HEK293 (cell line): ENCODE measurements around the gene DAGLA.

Source experiments
- CTCF ChIP-seq: fragments of 450-650 bp; formaldehyde crosslinking; IDR thresholded peaks from 2 replicates; pipeline ENCODE4 v1.5.1; 2016; ENCODE audit warnings: missing biosample characterization, missing genetic modification characterization
- KLF16 ChIP-seq: fragments of 450-650 bp; formaldehyde crosslinking; IDR thresholded peaks from 2 replicates; pipeline ENCODE4 v1.5.1; 2017; ENCODE audit warnings: missing biosample characterization, missing genetic modification characterization
- MYNN ChIP-seq: fragments of 450-650 bp; formaldehyde crosslinking; IDR thresholded peaks from 2 replicates; pipeline ENCODE4 v1.5.1; 2016; ENCODE audit warnings: missing biosample characterization, missing genetic modification characterization, borderline replicate concordance
- PRDM10 ChIP-seq: fragments of 450-650 bp; formaldehyde crosslinking; IDR thresholded peaks from 2 replicates; pipeline ENCODE4 v1.5.1; 2016; ENCODE audit warnings: missing biosample characterization, missing genetic modification characterization
- REST ChIP-seq: fragments of 450-650 bp; formaldehyde crosslinking; IDR thresholded peaks from 2 replicates; pipeline ENCODE4 v1.5.1; 2016; ENCODE audit warnings: missing biosample characterization, missing genetic modification characterization
- YY1 ChIP-seq: fragments of 450-650 bp; formaldehyde crosslinking; IDR thresholded peaks from 2 replicates; pipeline ENCODE4 v1.5.1; 2018; ENCODE audit warnings: missing biosample characterization, missing genetic modification characterization
- ZNF24 ChIP-seq: fragments of 450-650 bp; formaldehyde crosslinking; IDR thresholded peaks from 2 replicates; pipeline ENCODE4 v1.5.1; 2016; ENCODE audit warnings: missing biosample characterization, missing genetic modification characterization
- ZNF580 ChIP-seq: fragments of 450-650 bp; formaldehyde crosslinking; IDR thresholded peaks from 2 replicates; pipeline ENCODE4 v1.5.1; 2016; ENCODE audit warnings: missing biosample characterization, missing genetic modification characterization

GRCh38 chr11:61694946-61695706 is 14.9 kb downstream of the DAGLA start:
- TF ChIP-seq ZNF24: no peak
- no peak for TF ChIP-seq MYNN (tag by site-specific recombination)
- TF ChIP-seq REST (tag by site-specific recombination): no peak
- TF ChIP-seq YY1: no peak
- no peak for TF ChIP-seq ZNF580
- TF ChIP-seq CTCF (tag by site-specific recombination): no peak
- TF ChIP-seq PRDM10 (tag by site-specific recombination): no peak
- TF ChIP-seq KLF16 (tag by site-specific recombination): no peak
